HG02763 (cell line): Measurements from ENCODE around the gene ARID4B.
"Not testable (repeated sequence)": the region's sequence is repeated elsewhere in the genome, so short reads cannot be mapped to it uniquely, and the experiment has no call there.

Source experiments
- ATAC-seq: cut with Tn5 transposase; IDR thresholded peaks from one replicate; pipeline ENCODE4 v1.9.1; 2021; ENCODE audit warnings: mild to moderate bottlenecking, moderate library complexity; ENCODE audit not compliant: unreplicated experiment

The ARID4B gene

GRCh38 chr1:235299169-235299858 lies 28.7 kb downstream of the ARID4B start:
- ATAC-seq = no peak

- ATAC-seq = no peak
Observed at GRCh38 chr1:235298758-235299157, 29.2 kb downstream of the ARID4B start.

GRCh38 chr1:235297579-235297978 lies 30.4 kb downstream of the ARID4B start:
- ATAC-seq = no peak

GRCh38 chr1:235296729-235297128 lies 31.2 kb downstream of the ARID4B start:
- ATAC-seq = no peak

- ATAC-seq = no peak
Observed at GRCh38 chr1:235295902-235296350, 32.1 kb downstream of the ARID4B start.

- no peak for ATAC-seq
Observed at GRCh38 chr1:235293322-235293942, 34.5 kb downstream of the ARID4B start.

- no peak for ATAC-seq
Observed at GRCh38 chr1:235292790-235293189, 35.2 kb downstream of the ARID4B start.

- no peak for ATAC-seq
Observed at GRCh38 chr1:235291599-235292091, 36.3 kb downstream of the ARID4B start.

GRCh38 chr1:235290740-235291502 lies 37.1 kb downstream of the ARID4B start:
- no peak for ATAC-seq

- ATAC-seq = no peak
Observed at GRCh38 chr1:235289859-235290739, 37.9 kb downstream of the ARID4B start.

GRCh38 chr1:235287208-235287882 lies 40.6 kb downstream of the ARID4B start:
- ATAC-seq = no peak

- no peak for ATAC-seq
Observed at GRCh38 chr1:235286667-235287066, 41.3 kb downstream of the ARID4B start.

GRCh38 chr1:235284231-235284769 lies 43.7 kb downstream of the ARID4B start:
- no peak for ATAC-seq

GRCh38 chr1:235283636-235284035 lies 44.3 kb downstream of the ARID4B start:
- not testable (repeated sequence) for ATAC-seq

GRCh38 chr1:235280467-235280866 lies 47.5 kb downstream of the ARID4B start:
- no peak for ATAC-seq

GRCh38 chr1:235279694-235280093 lies 48.3 kb downstream of the ARID4B start:
- no peak for ATAC-seq

- no peak for ATAC-seq
Observed at GRCh38 chr1:235278915-235279292, 49.1 kb downstream of the ARID4B start.

- no peak for ATAC-seq
Observed at GRCh38 chr1:235278233-235278914, 49.6 kb downstream of the ARID4B start.

- no peak for ATAC-seq
Observed at GRCh38 chr1:235277709-235278108, 50.3 kb downstream of the ARID4B start.
